ENCODE measurements around the gene ZNF428. TPM values are rescaled to one million over a fixed set of nuclear protein-coding genes. Genes with fewer than 3 reads are reported as not detected.

The ZNF428 gene
- polyA plus RNA-seq, 1 of the 3 experiments (the other 2 are of a cell fraction): 79.5 TPM

DNA sequence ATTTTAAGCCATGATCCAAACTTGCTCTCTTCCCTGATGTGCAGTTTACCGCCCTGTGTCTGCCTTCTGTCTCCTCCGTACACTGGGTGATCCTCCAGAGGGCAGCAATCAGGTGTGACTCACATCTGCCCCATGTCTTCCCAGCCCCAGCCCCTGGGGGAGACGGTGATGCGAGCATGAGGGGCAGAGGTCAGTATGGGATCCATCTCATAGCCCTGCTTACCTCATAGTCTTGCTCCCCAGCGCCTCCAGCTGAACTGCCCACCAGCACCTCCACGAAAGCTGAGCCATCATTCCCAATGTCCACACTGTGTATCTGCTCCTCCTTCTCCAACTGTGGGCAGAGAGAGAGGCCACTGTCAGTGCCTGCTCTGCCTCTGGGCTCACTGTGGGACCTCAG lies 58.7 kb downstream of the ZNF428 start:
- H3F3A ChIP-seq (replicated peaks; ENCODE audit: insufficient read depth): peaks cover 34% of the 10 kb centered on the region
- H2AFZ ChIP-seq (ENCODE audit: low read depth): no peak overlapping the region
- no peak for DNase-seq
- H3K4me3 ChIP-seq (ENCODE audit: low read depth in 2 of 2, low read length in 1 of 2): no peak overlapping the region
- CTCF ChIA-PET: interaction anchor here (0.6 to 1.3 kb wide), 2 partner anchors 10 to 33 kb away, joined by 3 read pairs; no protein-coding TSS in a partner anchor
- H3K36me3 ChIP-seq (replicated peaks in 1 of 2; ENCODE audit: control insufficient read depth in 1 of 2, insufficient read depth in 2 of 2, low read length in 1 of 2): peaks cover 11 to 13% of the 10 kb centered on the region in 2 experiments
- H3K4me2 ChIP-seq: no peak overlapping the region
- peaks cover 0 to 14% of the 10 kb centered on the region in 2 experiments; a peak in 1 of 4 replicates for H3K4me1 ChIP-seq (ENCODE audit: control insufficient read depth in 1 of 2, insufficient read depth in 2 of 2, low read depth in 1 of 2, low read length in 1 of 2)
- H4K20me1 ChIP-seq (ENCODE audit: insufficient read depth): 0 out of 2 replicates have a peak, but pooled peaks cover 2% of the 10 kb centered on the region
- TF ChIP-seq EZH2phosphoT487 (IDR thresholded peaks at IDR 0.05; ENCODE audit: borderline replicate concordance, low read depth) (no peak), FOSL2 (IDR thresholded peaks at IDR 0.05; ENCODE audit: borderline replicate concordance, low read depth) (no peak), GATA2 (CRISPR knock-in tag; IDR thresholded peaks at IDR 0.05) (no peak), ELF1 (IDR thresholded peaks at IDR 0.05) (no peak), RXRA (IDR thresholded peaks at IDR 0.05; ENCODE audit: borderline replicate concordance, low read depth) (no peak)
- TF ChIP-seq, protein P1, sequence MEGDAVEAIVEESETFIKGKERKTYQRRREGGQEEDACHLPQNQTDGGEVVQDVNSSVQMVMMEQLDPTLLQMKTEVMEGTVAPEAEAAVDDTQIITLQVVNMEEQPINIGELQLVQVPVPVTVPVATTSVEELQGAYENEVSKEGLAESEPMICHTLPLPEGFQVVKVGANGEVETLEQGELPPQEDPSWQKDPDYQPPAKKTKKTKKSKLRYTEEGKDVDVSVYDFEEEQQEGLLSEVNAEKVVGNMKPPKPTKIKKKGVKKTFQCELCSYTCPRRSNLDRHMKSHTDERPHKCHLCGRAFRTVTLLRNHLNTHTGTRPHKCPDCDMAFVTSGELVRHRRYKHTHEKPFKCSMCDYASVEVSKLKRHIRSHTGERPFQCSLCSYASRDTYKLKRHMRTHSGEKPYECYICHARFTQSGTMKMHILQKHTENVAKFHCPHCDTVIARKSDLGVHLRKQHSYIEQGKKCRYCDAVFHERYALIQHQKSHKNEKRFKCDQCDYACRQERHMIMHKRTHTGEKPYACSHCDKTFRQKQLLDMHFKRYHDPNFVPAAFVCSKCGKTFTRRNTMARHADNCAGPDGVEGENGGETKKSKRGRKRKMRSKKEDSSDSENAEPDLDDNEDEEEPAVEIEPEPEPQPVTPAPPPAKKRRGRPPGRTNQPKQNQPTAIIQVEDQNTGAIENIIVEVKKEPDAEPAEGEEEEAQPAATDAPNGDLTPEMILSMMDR (IDR thresholded peaks at IDR 0.05): 0 out of 2 replicates have a peak, but pooled peaks have one; percentile 10
- TF ChIP-seq, protein P2, sequence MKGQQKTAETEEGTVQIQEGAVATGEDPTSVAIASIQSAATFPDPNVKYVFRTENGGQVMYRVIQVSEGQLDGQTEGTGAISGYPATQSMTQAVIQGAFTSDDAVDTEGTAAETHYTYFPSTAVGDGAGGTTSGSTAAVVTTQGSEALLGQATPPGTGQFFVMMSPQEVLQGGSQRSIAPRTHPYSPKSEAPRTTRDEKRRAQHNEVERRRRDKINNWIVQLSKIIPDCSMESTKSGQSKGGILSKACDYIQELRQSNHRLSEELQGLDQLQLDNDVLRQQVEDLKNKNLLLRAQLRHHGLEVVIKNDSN (IDR thresholded peaks at IDR 0.05; ENCODE audit: borderline replicate concordance, low read depth): no peak
- TF ChIP-seq, protein P3, sequence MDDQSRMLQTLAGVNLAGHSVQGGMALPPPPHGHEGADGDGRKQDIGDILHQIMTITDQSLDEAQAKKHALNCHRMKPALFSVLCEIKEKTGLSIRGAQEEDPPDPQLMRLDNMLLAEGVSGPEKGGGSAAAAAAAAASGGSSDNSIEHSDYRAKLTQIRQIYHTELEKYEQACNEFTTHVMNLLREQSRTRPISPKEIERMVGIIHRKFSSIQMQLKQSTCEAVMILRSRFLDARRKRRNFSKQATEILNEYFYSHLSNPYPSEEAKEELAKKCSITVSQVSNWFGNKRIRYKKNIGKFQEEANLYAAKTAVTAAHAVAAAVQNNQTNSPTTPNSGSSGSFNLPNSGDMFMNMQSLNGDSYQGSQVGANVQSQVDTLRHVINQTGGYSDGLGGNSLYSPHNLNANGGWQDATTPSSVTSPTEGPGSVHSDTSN (IDR thresholded peaks at IDR 0.05): no peak
- H3K79me2 ChIP-seq (ENCODE audit: insufficient read depth): peaks cover 10% of the 10 kb centered on the region; the same call in 1 of the 2 replicates
- no peaks in the 10 kb centered on the region for H3K9me2 ChIP-seq
- H3K9me3 ChIP-seq: no peaks in the 10 kb centered on the region
- POLR2A ChIA-PET: no interaction called here
- no peak overlapping the region for H3K9ac ChIP-seq
- no peak overlapping the region for H3K27ac ChIP-seq (ENCODE audit: low read depth in 2 of 2, low read length in 1 of 2)
- 90% methylated on average over 6 of the region's 6 CpGs for WGBS (ENCODE audit: low lambda C conversion rate)
- no peaks in the 10 kb centered on the region for H3K27me3 ChIP-seq (ENCODE audit: insufficient read depth)

Small RNAs within 50 kb of the gene (small RNA-seq; reads per million reads assigned to genes)
- 0 reads per million in 7 experiments for gene RN7SL368P

Other genes with a start within 250 kb of the ZNF428 start
- 0.07 and 0.32 TPM in 2 replicates for gene TEX101, start 204.7 kb downstream of the ZNF428 start, polyA plus RNA-seq (2012; rRNA removed)
- gene LYPD3, start 154.0 kb downstream of the ZNF428 start, polyA plus RNA-seq (2012; rRNA removed): 3.4 and 4.2 TPM in 2 replicates
- 10.9 and 15.6 TPM in 2 replicates for gene PHLDB3, start 114.9 kb downstream of the ZNF428 start, polyA plus RNA-seq (2012; rRNA removed)
- gene ETHE1, start 92.4 kb downstream of the ZNF428 start, polyA plus RNA-seq (2012; rRNA removed): 74.9 and 86.2 TPM in 2 replicates
- gene ZNF575, start 86.4 kb downstream of the ZNF428 start, polyA plus RNA-seq (2012; rRNA removed): 0.31 and 1.0 TPM in 2 replicates
- 24.7 and 30.3 TPM in 2 replicates for gene XRCC1, start 44.1 kb downstream of the ZNF428 start, polyA plus RNA-seq (2012; rRNA removed)
- gene PINLYP, start 43.8 kb downstream of the ZNF428 start, polyA plus RNA-seq (2012; rRNA removed): 5.5 and 6.5 TPM in 2 replicates
- gene IRGQ, start 23.5 kb downstream of the ZNF428 start, polyA plus RNA-seq (2012; rRNA removed): 8.4 and 10.8 TPM in 2 replicates
- gene ZNF576, start 23.0 kb downstream of the ZNF428 start, polyA plus RNA-seq (2012; rRNA removed): 12.8 and 13.6 TPM in 2 replicates
- 0.15 and 0.19 TPM in 2 replicates for gene SRRM5, start 7.5 kb downstream of the ZNF428 start, polyA plus RNA-seq (2012; rRNA removed)
- 21.4 and 28.9 TPM in 2 replicates for gene CADM4, start 20.2 kb upstream of the ZNF428 start, polyA plus RNA-seq (2012; rRNA removed)
- 249 and 299 TPM in 2 replicates for gene PLAUR, start 50.5 kb upstream of the ZNF428 start, polyA plus RNA-seq (2012; rRNA removed)
- gene IRGC, start 96.4 kb upstream of the ZNF428 start, polyA plus RNA-seq (2012; rRNA removed): not detected in 2 replicates
- 17.3 and 24.3 TPM in 2 replicates for gene SMG9, start 135.3 kb upstream of the ZNF428 start, polyA plus RNA-seq (2012; rRNA removed)
- 21.0 and 22.2 TPM in 2 replicates for gene KCNN4, start 161.3 kb upstream of the ZNF428 start, polyA plus RNA-seq (2012; rRNA removed)
- gene LYPD5, start 182.8 kb upstream of the ZNF428 start, polyA plus RNA-seq (2012; rRNA removed): 0.05 and 0.13 TPM in 2 replicates
- gene ZNF283, start 207.7 kb upstream of the ZNF428 start, polyA plus RNA-seq (2012; rRNA removed): 1.6 and 2.6 TPM in 2 replicates